Motor neuron (in vitro differentiated cells): ENCODE measurements around the gene NXPH2. TPM values are rescaled to one million over a fixed set of nuclear protein-coding genes. Genes with fewer than 3 reads are reported as not detected.

Experiments
- ATAC-seq, 8 experiments: fragments of 200-7000 bp; cut with Tn5 transposase; replicated peaks in 6 of 8; 2 replicates each; pipeline ENCODE4 v1.8.0; 2021; ENCODE audit warnings: mild to moderate bottlenecking in 8 of 8, moderate library complexity in 8 of 8
- H3K27ac ChIP-seq, 2 donors: fragments of 250-450 bp; sonication (Bioruptor Pico); 2 replicates each; pipeline ENCODE4 v1.9.0; 2021; ENCODE audit warnings: antibody characterized with exemption in 2 of 2, mild to moderate bottlenecking in 2 of 2, moderate library complexity in 1 of 2
- H3K4me1 ChIP-seq, 2 donors: fragments of 250-450 bp; sonication (Bioruptor Pico); replicated peaks in 1 of 2; 2 replicates each; pipeline ENCODE4 v1.6.1; 2021; ENCODE audit warnings: antibody characterized with exemption in 2 of 2, mild to moderate bottlenecking in 2 of 2, moderate library complexity in 1 of 2
- H3K4me3 ChIP-seq, 5 donors: fragments of 250-450 bp; sonication (Bioruptor Pico); 2 replicates each; pipeline ENCODE4 v1.9.0; 2021; ENCODE audit warnings: antibody characterized with exemption in 5 of 5, mild to moderate bottlenecking in 5 of 5, moderate library complexity in 4 of 5
- WGBS, 10 experiments: fragments of 450-650 bp; shearing (Covaris generic); methylation state at CpG; one replicate each; pipeline ENCODE4 v1.0.0; 2022; 5-methylcytosine and 5-hydroxymethylcytosine counted together
- in situ Hi-C, 9 experiments: fragments of 400-800 bp; cut with MboI; loops; one replicate each; pipeline ENCODE4 v1.15.0; 2021; ENCODE audit warnings: low sequenced_read_pairs in 9 of 9, low pct_unique_long_range_greater_than_20kb in 2 of 9; ENCODE audit not compliant: unreplicated experiment in 9 of 9
- total RNA-seq, 8 experiments: library from RNA; unstranded; fragments of 300-600 nt; gene quantifications; 2 replicates each; pipeline versions ENCODE4 v1.2.3 to v1.2.4, GENCODE V29; 2022

Gene NXPH2
- total RNA-seq, 8 experiments from 2014 or later: 0.95 to 3.8 (median 1.3) TPM; not detected in 3

GRCh38 chr2:138780908-138781307 is 718 bp upstream of the NXPH2 start:
- WGBS, 10 experiments: 25 to 65% (median 40%) methylated on average over 1 to 2 of the region's 19 CpGs; no CpG with 5 or more reads in 7 of the 10 experiments
- Histone ChIP-seq H3K4me1 (peaks cover 13 to 15% of the 10 kb centered on the region in 2 donors), H3K4me3 (no peak overlapping the region), H3K27ac (no peak overlapping the region)
- in situ Hi-C loops: loop anchor here in 8 of 9 experiments (25.0 kb wide), 3 partner anchors 394 to 894 kb away; no protein-coding TSS in a partner anchor
- peak in 1 of 8 experiments; percentile 18 for ATAC-seq

- H3K4me1 ChIP-seq: peaks cover 13 to 15% of the 10 kb centered on the region in 2 donors
- no CpG with 5 or more reads among the region's 40 CpGs for WGBS, 10 experiments
- ATAC-seq: peak; percentile 15 to 65 (median 54)
- H3K27ac ChIP-seq: no peak overlapping the region
- H3K4me3 ChIP-seq: peak overlapping the region; percentile 28 to 36 (median 30)
- in situ Hi-C loops: loop anchor here in 8 of 9 experiments (25.0 kb wide), 3 partner anchors 393 to 893 kb away; no protein-coding TSS in a partner anchor
These were observed 273 bp upstream of the NXPH2 start for GRCh38 chr2:138780446-138780880.

GRCh38 chr2:138779406-138779780 is 797 bp downstream of the NXPH2 start:
- peak in 6 of 8 experiments; percentile 13 to 27 (median 17) for ATAC-seq
- WGBS, 10 experiments: 0 to 15% (median 6%) methylated on average over 5 to 20 of the region's 20 CpGs; no CpG with 5 or more reads in 3 of the 10 experiments
- Histone ChIP-seq H3K4me1 (peaks cover 13 to 15% of the 10 kb centered on the region in 2 donors), H3K27ac (no peak overlapping the region), H3K4me3 (peak overlapping the region; percentile 28 to 36 (median 30))
- in situ Hi-C loops: loop anchor here in 8 of 9 experiments (25.0 kb wide), 3 partner anchors 392 to 892 kb away; no protein-coding TSS in a partner anchor

GRCh38 chr2:138777996-138778395 is 2.2 kb downstream of the NXPH2 start:
- H3K4me1 ChIP-seq: peaks cover 13 to 15% of the 10 kb centered on the region in 2 donors
- ATAC-seq: peak in 4 of 8 experiments; percentile 40 to 85 (median 66)
- WGBS, 10 experiments: 35 to 100% (median 50%) methylated on average over 2 of the region's 2 CpGs; no CpG with 5 or more reads in 5 of the 10 experiments
- no peak overlapping the region for H3K27ac ChIP-seq
- in situ Hi-C loops: loop anchor here in 8 of 9 experiments (25.0 kb wide), 3 partner anchors 391 to 891 kb away; no protein-coding TSS in a partner anchor
- peak overlapping the region in 1 of 5 donors; percentile 36 for H3K4me3 ChIP-seq

- H3K4me1 ChIP-seq: peaks cover 13 to 15% of the 10 kb centered on the region in 2 donors
- no peak overlapping the region for H3K27ac ChIP-seq
- ATAC-seq: no peak
- H3K4me3 ChIP-seq: no peak overlapping the region
- in situ Hi-C loops: loop anchor here in 8 of 9 experiments (25.0 kb wide), 3 partner anchors 388 to 888 kb away; no protein-coding TSS in a partner anchor
- 0 to 91% (median 74%) methylated on average over 1 to 4 of the region's 4 CpGs; no CpG with 5 or more reads in 1 of the 10 experiments for WGBS, 10 experiments
These were observed 4.5 kb downstream of the NXPH2 start for GRCh38 chr2:138775736-138776135.

GRCh38 chr2:138771534-138771933 is 8.7 kb downstream of the NXPH2 start:
- Histone ChIP-seq H3K4me3 (no peak overlapping the region), H3K27ac (no peak overlapping the region), H3K4me1 (no peaks in the 10 kb centered on the region)
- ATAC-seq: no peak
- WGBS, 10 experiments: 31 to 93% (median 55%) methylated on average over 2 to 4 of the region's 4 CpGs
- in situ Hi-C loops: no loop called here

- 0 to 100% (median 86%) methylated on average over 1 of the region's 1 CpG; no CpG with 5 or more reads in 3 of the 10 experiments for WGBS, 10 experiments
- no peaks in the 10 kb centered on the region for H3K4me1 ChIP-seq
- H3K27ac ChIP-seq: no peak overlapping the region
- ATAC-seq: no peak
- H3K4me3 ChIP-seq: no peak overlapping the region
- in situ Hi-C loops: no loop called here
These were observed 13.1 kb downstream of the NXPH2 start for GRCh38 chr2:138767101-138767500.

- no peak overlapping the region for H3K27ac ChIP-seq
These were observed 13.7 kb downstream of the NXPH2 start for GRCh38 chr2:138766464-138766863.

GRCh38 chr2:138763971-138764370 is 16.2 kb downstream of the NXPH2 start:
- Histone ChIP-seq H3K27ac (no peak overlapping the region), H3K4me3 (no peak overlapping the region), H3K4me1 (no peaks in the 10 kb centered on the region)
- ATAC-seq: no peak
- in situ Hi-C loops: no loop called here

More at GRCh38 chr2:138766464-138766863, 13.7 kb downstream of the NXPH2 start:
- ATAC-seq: no peak
- H3K4me3 ChIP-seq: no peak overlapping the region
- no peaks in the 10 kb centered on the region for H3K4me1 ChIP-seq
- 0 to 100% (median 91%) methylated on average over 1 to 2 of the region's 3 CpGs for WGBS, 10 experiments
- in situ Hi-C loops: no loop called here

- peak in 5 of 8 experiments; percentile 14 to 77 (median 34) for ATAC-seq
- no peak overlapping the region for H3K27ac ChIP-seq
- no peaks in the 10 kb centered on the region for H3K4me1 ChIP-seq
- no peak overlapping the region for H3K4me3 ChIP-seq
- in situ Hi-C loops: no loop called here
These were observed 17.7 kb downstream of the NXPH2 start for GRCh38 chr2:138762533-138762932.

- no peak overlapping the region for H3K27ac ChIP-seq
- no peak overlapping the region for H3K4me3 ChIP-seq
- in situ Hi-C loops: no loop called here
- WGBS, 10 experiments: 0 to 100% (median 71%) methylated on average over 1 to 3 of the region's 3 CpGs; no CpG with 5 or more reads in 1 of the 10 experiments
- ATAC-seq: no peak
- H3K4me1 ChIP-seq: no peaks in the 10 kb centered on the region
These were observed 19.5 kb downstream of the NXPH2 start for GRCh38 chr2:138760676-138761075.

GRCh38 chr2:138757384-138757783 is 22.8 kb downstream of the NXPH2 start:
- ATAC-seq: no peak
- H3K4me1 ChIP-seq: no peaks in the 10 kb centered on the region
- in situ Hi-C loops: no loop called here
- no peak overlapping the region for H3K4me3 ChIP-seq
- 81 to 100% methylated on average over 1 to 2 of the region's 2 CpGs; no CpG with 5 or more reads in 8 of the 10 experiments for WGBS, 10 experiments
- no peak overlapping the region for H3K27ac ChIP-seq

GRCh38 chr2:138752197-138752956 is 27.8 kb downstream of the NXPH2 start:
- Histone ChIP-seq H3K4me1 (no peaks in the 10 kb centered on the region), H3K27ac (no peak overlapping the region), H3K4me3 (no peak overlapping the region)
- in situ Hi-C loops: no loop called here
- ATAC-seq: no peak
- WGBS, 10 experiments: 41 to 99% (median 80%) methylated on average over 2 to 7 of the region's 7 CpGs; no CpG with 5 or more reads in 1 of the 10 experiments
